Gastroesophageal sphincter (tissue), 2 donors: ENCODE measurements around the gene ANKH.

Experiments
- EP300 ChIP-seq: sonication (generic); formaldehyde crosslinking; IDR thresholded peaks from one replicate; pipeline ENCODE4 v1.6.1; 2017; ENCODE audit warnings: antibody characterized with exemption, mild to moderate bottlenecking
- POLR2A ChIP-seq, 2 donors: fragments of 450-650 bp; IDR thresholded peaks; one replicate each; pipeline ENCODE4 v1.6.1; 2017; ENCODE audit warnings: antibody characterized with exemption in 2 of 2, mild to moderate bottlenecking in 2 of 2, moderate library complexity in 1 of 2

DNA sequence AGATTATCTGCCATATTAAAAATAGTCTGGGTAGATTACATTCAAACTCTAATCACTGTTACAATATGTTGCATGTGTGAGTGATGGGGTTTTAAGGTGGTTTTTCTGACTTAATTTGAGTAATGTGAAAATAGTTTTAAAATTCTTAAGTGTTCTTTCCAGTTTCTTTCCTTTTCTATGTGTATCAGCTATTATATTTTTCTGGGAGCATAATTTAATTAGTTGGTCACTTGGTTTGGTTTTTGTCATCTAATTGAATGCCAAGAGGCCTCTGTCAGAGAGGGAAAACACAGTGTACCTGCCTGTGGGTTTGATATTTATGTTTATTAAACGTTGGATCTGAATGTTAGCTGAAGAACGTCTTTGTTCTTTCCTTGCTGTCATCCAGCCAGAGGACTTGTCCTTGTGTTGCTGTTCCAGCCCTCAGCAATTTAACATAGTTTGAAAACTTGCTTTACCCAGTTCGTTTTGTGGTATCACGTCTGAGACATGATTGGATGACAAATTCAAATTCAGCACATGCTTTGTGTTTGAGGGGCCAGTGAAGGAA, 187.6 kb downstream of the ANKH start:
- no peak for TF ChIP-seq POLR2A (IDR thresholded peaks at IDR 0.05)
- no peak for TF ChIP-seq EP300
